ENCODE measurements around the gene HIVEP3. TPM values are rescaled to one million over a fixed set of nuclear protein-coding genes. Genes with fewer than 3 reads are reported as not detected.

Gene HIVEP3
- total RNA-seq, 1 experiment from 2014 or later = 1.4 TPM

GRCh38 chr1:41464885-41465284 is 453.8 kb downstream of the HIVEP3 start:
- H3K9me3 ChIP-seq (ENCODE audit: control insufficient read depth, low read depth, low read length) = no peaks in the 10 kb centered on the region

More at GRCh38 chr1:41464885-41465284, 453.8 kb downstream of the HIVEP3 start:
- H3K4ac ChIP-seq (ENCODE audit: low read depth, low read length) = no peak overlapping the region
- no peak overlapping the region for H3K27ac ChIP-seq (ENCODE audit: insufficient read length, low read depth, low read length)
- Mint-ChIP-seq H3K36me3 (ENCODE audit: insufficient read depth in 1 of 3, low read depth in 3 of 3) (no peaks in the 10 kb centered on the region), H3K27me3 (ENCODE audit: low read depth) (peaks cover 4% of the 10 kb centered on the region), H3K9me3 (no peaks in the 10 kb centered on the region), H3K27ac (no peak overlapping the region), H3K4me1 (no peaks in the 10 kb centered on the region), H3K4me3 (no peak overlapping the region)
- H3K79me2 ChIP-seq (ENCODE audit: insufficient read depth, low read length) = no peaks in the 10 kb centered on the region
- H3K23ac ChIP-seq (ENCODE audit: insufficient read length, low read depth, low read length) = no peak overlapping the region
- H3K4me1 ChIP-seq (ENCODE audit: insufficient read depth, low read length) = no peaks in the 10 kb centered on the region
- no peak overlapping the region for H4K5ac ChIP-seq (ENCODE audit: insufficient read length, low read depth, low read length)
- H3K27me3 ChIP-seq (ENCODE audit: insufficient read depth, low read length) = no peaks in the 10 kb centered on the region
- no peak overlapping the region for H3K9ac ChIP-seq (ENCODE audit: extremely low read depth, insufficient read length, low read length)
- no peak overlapping the region for H2BK12ac ChIP-seq (ENCODE audit: insufficient read length, low read depth, low read length)
- H2AK5ac ChIP-seq (ENCODE audit: insufficient read length, low read length) = no peak overlapping the region
- no peak overlapping the region for H2BK15ac ChIP-seq (ENCODE audit: low read depth, low read length)
- no peaks in the 10 kb centered on the region for H3K79me1 ChIP-seq (ENCODE audit: insufficient read depth, low read depth, low read length, poor library complexity, severe bottlenecking)
- WGBS (ENCODE audit: extremely low coverage, insufficient read length, low lambda C conversion rate) = no CpG with 5 or more reads among the region's 7 CpGs
- no peak overlapping the region for H3T11ph ChIP-seq (ENCODE audit: low read length)
- no peaks in the 10 kb centered on the region for H3K23me2 ChIP-seq (ENCODE audit: insufficient read length, low read depth, low read length, poor library complexity, severe bottlenecking)
- no peak overlapping the region for H3K18ac ChIP-seq (ENCODE audit: insufficient read length, low read depth, low read length)
- no peak for TF ChIP-seq CTCF (conservative IDR thresholded peaks at IDR 0.05)
- H2AFZ ChIP-seq (ENCODE audit: low read length) = no peak overlapping the region
- H3K4me2 ChIP-seq (ENCODE audit: insufficient read depth, insufficient read length, low read length) = no peak overlapping the region
- no peak overlapping the region for H2BK5ac ChIP-seq (ENCODE audit: insufficient read length, low read length)
- DNase-seq = no peak
- H4K91ac ChIP-seq (ENCODE audit: insufficient read length, low read depth, low read length) = no peak overlapping the region
- no peak overlapping the region for H2BK120ac ChIP-seq (ENCODE audit: low read depth, low read length, poor library complexity, severe bottlenecking)
- H3K56ac ChIP-seq (ENCODE audit: insufficient read length, low read depth, low read length) = no peak overlapping the region
- no peak overlapping the region for H3K14ac ChIP-seq (ENCODE audit: insufficient read depth, low read length)
- no peak overlapping the region for H2BK20ac ChIP-seq (ENCODE audit: low read depth, low read length, poor library complexity, severe bottlenecking)
- no peak overlapping the region for H4K8ac ChIP-seq (replicated peaks; ENCODE audit: insufficient read length, low read depth, low read length)
- no peaks in the 10 kb centered on the region for H4K20me1 ChIP-seq (ENCODE audit: control insufficient read depth, insufficient read depth, insufficient read length)

All from H9 (cell line).